ENCODE data around the gene UFC1. TPM values are rescaled to one million over a fixed set of nuclear protein-coding genes. Genes with fewer than 3 reads are reported as not detected.

Gene UFC1
- total and polyA plus RNA-seq, 5 donors from 2014 or later: 115 to 188 (median 162) TPM

DNA sequence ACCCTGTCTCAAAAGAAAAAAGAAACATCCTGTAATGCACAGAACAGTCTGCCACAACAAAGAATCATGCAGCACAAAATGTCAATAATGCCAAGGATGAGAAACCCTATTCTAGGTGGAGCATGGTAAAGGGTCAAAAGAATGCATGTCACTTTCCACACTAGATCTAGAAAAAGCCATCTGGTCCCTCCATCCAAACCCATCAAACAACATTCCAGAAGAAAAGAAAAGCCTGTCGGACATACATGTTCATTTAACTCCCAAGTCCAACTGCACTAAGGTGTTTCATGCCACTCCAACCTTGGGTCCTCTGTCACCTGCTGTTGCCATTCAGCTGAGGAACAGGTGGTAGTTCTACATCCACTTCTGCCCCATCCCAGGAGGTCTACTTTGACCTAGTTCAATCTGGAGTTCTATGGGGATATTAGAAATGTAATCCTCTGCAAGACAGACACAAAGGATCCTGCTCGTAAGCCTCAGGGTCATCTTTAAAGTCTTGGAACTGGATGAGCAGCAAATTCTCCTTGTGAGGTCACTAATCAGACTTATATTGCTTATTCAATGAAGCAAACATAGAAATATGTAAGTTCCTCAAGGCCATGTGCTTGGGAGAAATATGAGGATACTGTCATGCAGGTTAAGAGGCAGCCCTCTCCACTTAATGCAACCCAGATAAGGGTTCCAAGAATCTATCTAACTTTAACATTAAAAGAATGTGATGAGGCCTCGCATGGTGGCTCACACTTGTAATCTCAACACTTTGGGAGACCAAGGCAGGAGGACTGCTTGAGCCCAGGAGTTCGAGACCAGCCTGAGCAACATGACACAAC, 25.0 kb upstream of the UFC1 start:
- peaks cover 0 to 1% (median 0%) of the 10 kb centered on the region in 7 donors for H3K9me3 Mint-ChIP-seq
- peak overlapping the region; percentile 1 to 79 (median 54) for H3K4me3 Mint-ChIP-seq
- Histone ChIP-seq H3K9me3 (ENCODE audit: control insufficient read depth in 2 of 2, low read length in 2 of 2) (no peaks in the 10 kb centered on the region), H3K4me3 (ENCODE audit: low read depth, low read length) (peak overlapping the region; percentile 6), H3K27ac (ENCODE audit: insufficient read depth, low read length, poor library complexity, severe bottlenecking) (no peak overlapping the region), H3K27me3 (ENCODE audit: control insufficient read depth, insufficient read depth, low read length) (no peaks in the 10 kb centered on the region), H3K4me1 (ENCODE audit: control insufficient read depth, insufficient read depth, low read length, poor library complexity, severe bottlenecking) (peaks cover 38% of the 10 kb centered on the region), H3K36me3 (ENCODE audit: control insufficient read depth, insufficient read depth, low read length) (peaks cover 43% of the 10 kb centered on the region)
- peak overlapping the region in 2 of 3 donors; percentile 8 to 60 for H3K27ac Mint-ChIP-seq
- H3K4me1 Mint-ChIP-seq: peaks cover 32 to 62% (median 48%) of the 10 kb centered on the region in 4 donors
- no peak for ATAC-seq (ENCODE audit: low read depth in 2 of 2)
- no peaks in the 10 kb centered on the region for H3K27me3 Mint-ChIP-seq
- peaks cover 30% of the 10 kb centered on the region for H3K36me3 Mint-ChIP-seq
- DNase-seq: no peak

- Mint-ChIP-seq H3K4me1 (peaks cover 32 to 66% (median 49%) of the 10 kb centered on the region in 4 donors), H3K9me3 (peaks cover 0 to 1% (median 0%) of the 10 kb centered on the region in 7 donors), H3K27ac (peak overlapping the region in 2 of 3 donors; percentile 59 to 89), H3K27me3 (no peaks in the 10 kb centered on the region), H3K36me3 (peaks cover 28% of the 10 kb centered on the region), H3K4me3 (peak overlapping the region in 2 of 4 donors; percentile 80 to 86)
- H3K27ac ChIP-seq (ENCODE audit: insufficient read depth, low read length, poor library complexity, severe bottlenecking): peak overlapping the region; percentile 89
- no peaks in the 10 kb centered on the region for H3K27me3 ChIP-seq (ENCODE audit: control insufficient read depth, insufficient read depth, low read length)
- peak overlapping the region; percentile 68 for H3K4me3 ChIP-seq (ENCODE audit: low read depth, low read length)
- DNase-seq (no peak), ATAC-seq (ENCODE audit: low read depth in 2 of 2) (no peak)
- H3K4me1 ChIP-seq (ENCODE audit: control insufficient read depth, insufficient read depth, low read length, poor library complexity, severe bottlenecking): peaks cover 40% of the 10 kb centered on the region
- no peaks in the 10 kb centered on the region for H3K9me3 ChIP-seq (ENCODE audit: control insufficient read depth in 2 of 2, low read length in 2 of 2)
- H3K36me3 ChIP-seq (ENCODE audit: control insufficient read depth, insufficient read depth, low read length): peaks cover 31% of the 10 kb centered on the region
Observed at GRCh38 chr1:161130266-161130665, 23.5 kb upstream of the UFC1 start.

DNA sequence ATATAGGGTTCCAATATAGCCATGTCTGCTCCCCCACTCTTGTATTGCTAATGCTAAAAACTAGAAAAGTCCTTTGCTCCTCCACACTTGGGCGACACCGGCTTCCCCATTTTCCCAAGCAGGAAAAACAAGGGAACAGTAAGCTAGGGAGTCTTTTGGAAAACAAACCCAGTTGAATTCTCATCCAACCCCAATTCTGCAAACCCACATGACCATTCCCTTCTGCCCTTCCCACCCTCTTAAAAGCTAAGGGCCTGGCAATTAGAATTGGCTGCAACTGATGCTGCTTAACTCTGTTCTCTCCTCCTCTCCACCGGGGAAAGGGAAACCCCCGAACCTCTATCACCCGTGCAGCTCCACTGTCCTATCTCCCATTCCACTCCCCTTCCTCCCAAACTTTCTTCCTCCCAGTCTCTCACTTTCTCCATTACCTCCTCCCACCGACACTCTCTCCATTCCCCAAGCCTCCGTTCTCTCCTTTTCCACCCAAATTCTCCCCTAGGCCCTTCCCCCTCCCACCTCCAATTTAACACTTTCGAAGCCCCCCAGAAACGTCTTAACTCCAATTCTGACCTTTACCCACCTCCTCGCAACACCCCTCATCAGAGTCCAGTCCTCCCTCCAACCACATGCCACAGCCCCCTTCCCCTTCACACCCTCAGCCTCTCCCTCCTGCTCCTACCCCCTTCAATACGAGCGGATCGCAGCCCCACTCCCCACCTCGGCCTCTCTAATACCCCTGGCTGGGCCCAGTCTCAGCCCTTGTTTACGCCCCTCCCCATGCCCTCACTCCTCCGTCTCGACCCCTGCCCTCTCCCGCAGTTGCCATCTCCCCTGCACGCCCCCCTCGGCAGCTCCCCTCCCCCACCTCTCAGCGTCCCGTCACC, 22.0 kb upstream of the UFC1 start:
- Mint-ChIP-seq H3K9me3 (peaks cover 0 to 1% (median 0%) of the 10 kb centered on the region in 7 donors), H3K27me3 (no peaks in the 10 kb centered on the region), H3K27ac (peak overlapping the region in 2 of 3 donors; percentile 89 to 95), H3K36me3 (peaks cover 20% of the 10 kb centered on the region), H3K4me1 (peaks cover 24 to 62% (median 41%) of the 10 kb centered on the region in 4 donors), H3K4me3 (peak overlapping the region in 1 of 4 donors; percentile 80)
- H3K27ac ChIP-seq (ENCODE audit: insufficient read depth, low read length, poor library complexity, severe bottlenecking): peak overlapping the region; percentile 89
- no peaks in the 10 kb centered on the region for H3K27me3 ChIP-seq (ENCODE audit: control insufficient read depth, insufficient read depth, low read length)
- peaks cover 23% of the 10 kb centered on the region for H3K36me3 ChIP-seq (ENCODE audit: control insufficient read depth, insufficient read depth, low read length)
- no peaks in the 10 kb centered on the region for H3K9me3 ChIP-seq (ENCODE audit: control insufficient read depth in 2 of 2, low read length in 2 of 2)
- H3K4me3 ChIP-seq (ENCODE audit: low read depth, low read length): peak overlapping the region; percentile 68
- no peak for DNase-seq
- no peak for ATAC-seq (ENCODE audit: low read depth in 2 of 2)
- H3K4me1 ChIP-seq (ENCODE audit: control insufficient read depth, insufficient read depth, low read length, poor library complexity, severe bottlenecking): peaks cover 40% of the 10 kb centered on the region

DNA sequence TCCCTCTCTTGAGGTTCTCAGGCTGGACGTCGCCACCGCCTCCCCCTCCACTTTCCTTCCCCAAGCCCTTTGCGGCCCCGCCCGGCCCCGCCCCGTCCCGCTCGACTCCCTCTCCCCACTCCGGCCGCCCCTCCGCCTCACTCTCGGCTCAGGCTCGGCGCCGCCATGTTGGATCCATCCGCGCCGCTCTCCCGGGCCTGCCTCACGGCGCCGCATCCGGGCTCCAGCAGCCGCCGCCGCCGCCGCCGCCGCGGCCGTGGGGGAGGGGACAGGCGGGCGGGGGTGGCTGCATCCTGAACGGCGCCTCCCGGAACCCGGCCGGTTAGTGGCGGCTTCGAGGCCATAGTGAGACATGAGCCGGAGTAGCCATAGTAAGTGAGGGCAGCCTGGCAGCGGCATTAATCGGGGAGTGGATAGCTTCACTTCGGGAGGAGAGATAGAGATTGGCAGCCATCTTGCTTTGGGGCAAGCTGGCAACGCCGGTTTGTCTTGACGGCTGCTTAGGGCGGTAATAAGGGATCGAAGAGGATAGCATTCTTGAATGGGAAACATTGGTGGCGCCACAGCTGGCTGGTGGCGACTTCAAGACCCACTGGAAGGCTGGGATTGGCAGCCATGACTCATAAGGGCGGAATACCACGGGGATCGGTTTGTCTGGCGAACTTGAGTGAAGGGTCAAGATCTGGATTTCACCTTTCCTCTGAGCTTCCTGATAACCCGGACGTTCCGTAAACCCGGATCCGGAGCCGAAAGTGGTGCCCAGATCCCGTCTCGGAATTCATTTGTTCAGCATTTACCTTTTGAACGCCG, 21.2 kb upstream of the UFC1 start, which contains the start of gene DEDD:
DEDD (minus strand) TSS at position 258 of the 810 bp plus-strand sequence. CDS start 8,205 bp downstream, outside the sequence.
- Mint-ChIP-seq H3K36me3 (peaks cover 14% of the 10 kb centered on the region), H3K4me1 (peaks cover 19 to 54% (median 35%) of the 10 kb centered on the region in 4 donors), H3K4me3 (peak within 1 kb of the TSS in 1 of 4 donors; percentile 80), H3K9me3 (peaks cover 0 to 1% (median 0%) of the 10 kb centered on the region in 7 donors), H3K27me3 (no peaks in the 10 kb centered on the region), H3K27ac (peak within 1 kb of the TSS in 2 of 3 donors; percentile 89 to 95)
- Histone ChIP-seq H3K4me1 (ENCODE audit: control insufficient read depth, insufficient read depth, low read length, poor library complexity, severe bottlenecking) (peaks cover 40% of the 10 kb centered on the region), H3K4me3 (ENCODE audit: low read depth, low read length) (peak within 1 kb of the TSS; percentile 98), H3K36me3 (ENCODE audit: control insufficient read depth, insufficient read depth, low read length) (peaks cover 18% of the 10 kb centered on the region), H3K27me3 (ENCODE audit: control insufficient read depth, insufficient read depth, low read length) (no peaks in the 10 kb centered on the region), H3K9me3 (ENCODE audit: control insufficient read depth in 2 of 2, low read length in 2 of 2) (no peaks in the 10 kb centered on the region), H3K27ac (ENCODE audit: insufficient read depth, low read length, poor library complexity, severe bottlenecking) (peak within 1 kb of the TSS; percentile 89)
- ATAC-seq (ENCODE audit: low read depth in 2 of 2) (peak; percentile 96 to 97), DNase-seq (peak; percentile 89 to 97 (median 92))

DNA sequence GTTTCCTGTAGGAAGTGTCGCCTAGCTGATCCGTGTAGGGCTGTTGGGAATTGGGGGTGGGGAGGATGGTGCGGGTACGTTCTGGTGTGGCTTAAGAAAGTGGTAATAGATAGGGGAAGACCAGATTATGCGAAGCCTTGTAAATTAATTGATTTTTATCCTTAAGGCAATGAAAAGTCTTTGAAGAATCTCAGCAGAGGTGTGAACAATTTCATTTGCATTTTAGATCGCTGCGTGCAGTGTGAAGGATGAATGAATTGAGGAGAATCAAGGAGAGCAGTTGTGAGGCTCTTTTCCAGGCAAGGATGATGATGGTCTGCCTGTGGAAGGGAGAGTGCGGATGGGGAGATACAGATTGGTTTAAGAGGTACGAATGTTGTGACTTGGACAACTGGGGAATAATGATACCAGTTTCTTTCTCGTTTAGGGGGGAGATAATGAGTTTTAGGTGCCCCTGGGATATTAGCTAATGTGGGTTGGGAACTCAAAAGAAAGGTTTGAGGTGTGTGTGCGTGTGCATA, 20.5 kb upstream of the UFC1 start:
- H3K27me3 ChIP-seq (ENCODE audit: control insufficient read depth, insufficient read depth, low read length): no peaks in the 10 kb centered on the region
- peaks cover 40% of the 10 kb centered on the region for H3K4me1 ChIP-seq (ENCODE audit: control insufficient read depth, insufficient read depth, low read length, poor library complexity, severe bottlenecking)
- Mint-ChIP-seq H3K27me3 (no peaks in the 10 kb centered on the region), H3K9me3 (peaks cover 0 to 1% (median 0%) of the 10 kb centered on the region in 7 donors), H3K27ac (no peak overlapping the region), H3K4me3 (no peak overlapping the region), H3K4me1 (peaks cover 22 to 49% (median 31%) of the 10 kb centered on the region in 4 donors), H3K36me3 (peaks cover 8% of the 10 kb centered on the region)
- H3K4me3 ChIP-seq (ENCODE audit: low read depth, low read length): peak overlapping the region; percentile 98
- H3K27ac ChIP-seq (ENCODE audit: insufficient read depth, low read length, poor library complexity, severe bottlenecking): peak overlapping the region; percentile 89
- peaks cover 11% of the 10 kb centered on the region for H3K36me3 ChIP-seq (ENCODE audit: control insufficient read depth, insufficient read depth, low read length)
- no peaks in the 10 kb centered on the region for H3K9me3 ChIP-seq (ENCODE audit: control insufficient read depth in 2 of 2, low read length in 2 of 2)
- ATAC-seq (ENCODE audit: low read depth in 2 of 2) (no peak), DNase-seq (no peak)

DNA sequence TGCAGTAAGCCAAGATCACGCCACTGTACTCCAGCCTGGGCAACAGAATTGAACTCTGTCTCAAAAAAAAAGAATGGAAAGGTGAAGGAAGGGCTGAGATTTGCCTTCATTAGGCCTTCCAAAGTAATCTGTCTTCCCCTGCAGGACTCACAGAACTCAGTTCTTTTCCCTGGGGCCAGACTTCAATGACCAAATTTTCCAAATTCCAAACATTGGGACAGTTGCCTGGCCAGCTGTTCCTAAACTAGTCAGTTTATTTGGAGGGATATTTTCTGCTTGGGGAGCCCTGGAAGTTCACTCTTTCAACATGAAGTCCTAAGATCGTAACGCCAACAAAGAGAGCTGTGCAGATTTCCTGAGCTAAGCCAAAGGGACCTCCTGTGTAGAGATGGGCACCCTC, 15.9 kb upstream of the UFC1 start:
- peaks cover 10% of the 10 kb centered on the region for H3K4me1 ChIP-seq (ENCODE audit: control insufficient read depth, insufficient read depth, low read length, poor library complexity, severe bottlenecking)
- peak overlapping the region in 1 of 3 donors; percentile 64 for H3K27ac Mint-ChIP-seq
- no peaks in the 10 kb centered on the region for H3K36me3 ChIP-seq (ENCODE audit: control insufficient read depth, insufficient read depth, low read length)
- no peaks in the 10 kb centered on the region for H3K36me3 Mint-ChIP-seq
- DNase-seq (no peak), ATAC-seq (ENCODE audit: low read depth in 2 of 2) (no peak)
- no peak overlapping the region for H3K4me3 ChIP-seq (ENCODE audit: low read depth, low read length)
- no peak overlapping the region for H3K27ac ChIP-seq (ENCODE audit: insufficient read depth, low read length, poor library complexity, severe bottlenecking)
- H3K9me3 Mint-ChIP-seq: no peaks in the 10 kb centered on the region
- H3K9me3 ChIP-seq (ENCODE audit: control insufficient read depth in 2 of 2, low read length in 2 of 2): no peaks in the 10 kb centered on the region
- no peaks in the 10 kb centered on the region for H3K27me3 ChIP-seq (ENCODE audit: control insufficient read depth, insufficient read depth, low read length)
- no peaks in the 10 kb centered on the region for H3K27me3 Mint-ChIP-seq
- H3K4me1 Mint-ChIP-seq: peaks cover 0 to 14% (median 8%) of the 10 kb centered on the region in 4 donors
- no peak overlapping the region for H3K4me3 Mint-ChIP-seq

Measured in CD4-positive, CD25-positive, alpha-beta regulatory T cell (primary cell).